Keratinocyte (primary cell): ENCODE results near the gene KCND2.

Source experiments
- EZH2 ChIP-seq: IDR thresholded peaks from one replicate; pipeline ENCODE4 v1.6.1; 2012; ENCODE audit warnings: inconsistent platforms, mild to moderate bottlenecking, low read length, moderate library complexity
- TF ChIP-seq, protein P1 (sequence below), 3 experiments: IDR thresholded peaks in 1 of 3; conservative IDR thresholded peaks in 1 of 3; optimal IDR thresholded peaks in 1 of 3; 2 replicates in 2 of 3; 3 replicates in 1 of 3; pipeline versions ENCODE3 to v1.5.1; 2011; ENCODE audit warnings: low read length in 3 of 3, mild to moderate bottlenecking in 3 of 3, moderate library complexity in 2 of 3, control low read depth in 1 of 3, inconsistent platforms in 1 of 3; ENCODE audit not compliant: insufficient read depth in 2 of 3; ENCODE audit errors: extremely low read depth in 1 of 3

- TF ChIP-seq, protein P1, sequence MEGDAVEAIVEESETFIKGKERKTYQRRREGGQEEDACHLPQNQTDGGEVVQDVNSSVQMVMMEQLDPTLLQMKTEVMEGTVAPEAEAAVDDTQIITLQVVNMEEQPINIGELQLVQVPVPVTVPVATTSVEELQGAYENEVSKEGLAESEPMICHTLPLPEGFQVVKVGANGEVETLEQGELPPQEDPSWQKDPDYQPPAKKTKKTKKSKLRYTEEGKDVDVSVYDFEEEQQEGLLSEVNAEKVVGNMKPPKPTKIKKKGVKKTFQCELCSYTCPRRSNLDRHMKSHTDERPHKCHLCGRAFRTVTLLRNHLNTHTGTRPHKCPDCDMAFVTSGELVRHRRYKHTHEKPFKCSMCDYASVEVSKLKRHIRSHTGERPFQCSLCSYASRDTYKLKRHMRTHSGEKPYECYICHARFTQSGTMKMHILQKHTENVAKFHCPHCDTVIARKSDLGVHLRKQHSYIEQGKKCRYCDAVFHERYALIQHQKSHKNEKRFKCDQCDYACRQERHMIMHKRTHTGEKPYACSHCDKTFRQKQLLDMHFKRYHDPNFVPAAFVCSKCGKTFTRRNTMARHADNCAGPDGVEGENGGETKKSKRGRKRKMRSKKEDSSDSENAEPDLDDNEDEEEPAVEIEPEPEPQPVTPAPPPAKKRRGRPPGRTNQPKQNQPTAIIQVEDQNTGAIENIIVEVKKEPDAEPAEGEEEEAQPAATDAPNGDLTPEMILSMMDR (optimal IDR thresholded peaks at IDR 0.05 in 1 of 3, IDR thresholded peaks at IDR 0.05 in 1 of 3, conservative IDR thresholded peaks at IDR 0.05 in 1 of 3; ENCODE audit: extremely low read depth in 1 of 3, insufficient read depth in 2 of 3, low read length in 3 of 3): no peak
- TF ChIP-seq EZH2: no peak
These were observed 188.0 kb downstream of the KCND2 start for GRCh38 chr7:120460949-120461348.
